Endothelial cell of umbilical vein (primary cell): ENCODE results near the gene CSRP1.

Experiments
- EZH2 ChIP-seq: IDR thresholded peaks from 2 replicates; pipeline ENCODE4 v1.6.1; 2012; ENCODE audit warnings: borderline replicate concordance, low read depth, mild to moderate bottlenecking, moderate library complexity, low read length, inconsistent platforms; ENCODE audit not compliant: severe bottlenecking
- FOS ChIP-seq: IDR thresholded peaks from 2 replicates; pipeline ENCODE4 v1.6.1; 2011; ENCODE audit warnings: mild to moderate bottlenecking, low read length, moderate library complexity, borderline replicate concordance; ENCODE audit not compliant: insufficient read depth
- MYC ChIP-seq: IDR thresholded peaks from one replicate; pipeline ENCODE4 v1.6.1; 2011; ENCODE audit warnings: mild to moderate bottlenecking, low read depth, low read length
- POLR2A ChIP-seq: IDR thresholded peaks from 2 replicates; pipeline ENCODE4 v1.6.1; 2012; ENCODE audit warnings: low read depth, mild to moderate bottlenecking, control low read depth, low read length
- POLR2AphosphoS5 ChIP-seq: IDR thresholded peaks from 2 replicates; pipeline ENCODE4 v1.6.1; 2012; ENCODE audit warnings: low read depth, mild to moderate bottlenecking, control low read depth, low read length, moderate library complexity; ENCODE audit not compliant: insufficient read depth
- TF ChIP-seq, protein P1 (sequence below), 2 donors: IDR thresholded peaks; 1 replicate in 1 of 2; 2 replicates in 1 of 2; pipeline ENCODE4 v1.5.1; 2011; ENCODE audit warnings: low read length in 2 of 2, mild to moderate bottlenecking in 2 of 2, moderate library complexity in 2 of 2, control low read depth in 1 of 2, inconsistent platforms in 1 of 2, low read depth in 1 of 2; ENCODE audit not compliant: insufficient read depth in 1 of 2; ENCODE audit errors: extremely low read depth in 1 of 2

DNA sequence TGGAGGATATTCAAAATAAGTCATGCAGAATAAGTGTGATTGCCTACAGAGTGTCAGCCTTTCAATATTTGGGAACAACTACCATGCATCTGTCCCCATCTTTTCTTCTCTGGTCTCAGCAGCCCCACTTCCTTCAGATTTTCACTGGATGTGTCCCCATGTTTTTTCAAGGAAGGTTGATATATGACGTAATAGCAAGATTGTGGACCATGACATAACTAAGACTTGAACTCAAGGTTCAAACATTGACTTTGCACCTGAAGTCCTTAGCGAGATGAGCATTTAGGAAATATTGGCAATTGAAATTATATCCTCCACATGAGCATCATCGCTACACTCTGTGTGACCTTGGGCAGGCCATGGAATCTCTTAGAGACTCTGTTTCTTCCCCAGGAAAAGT is 37.8 kb upstream of the CSRP1 start:
- TF ChIP-seq, protein P1, sequence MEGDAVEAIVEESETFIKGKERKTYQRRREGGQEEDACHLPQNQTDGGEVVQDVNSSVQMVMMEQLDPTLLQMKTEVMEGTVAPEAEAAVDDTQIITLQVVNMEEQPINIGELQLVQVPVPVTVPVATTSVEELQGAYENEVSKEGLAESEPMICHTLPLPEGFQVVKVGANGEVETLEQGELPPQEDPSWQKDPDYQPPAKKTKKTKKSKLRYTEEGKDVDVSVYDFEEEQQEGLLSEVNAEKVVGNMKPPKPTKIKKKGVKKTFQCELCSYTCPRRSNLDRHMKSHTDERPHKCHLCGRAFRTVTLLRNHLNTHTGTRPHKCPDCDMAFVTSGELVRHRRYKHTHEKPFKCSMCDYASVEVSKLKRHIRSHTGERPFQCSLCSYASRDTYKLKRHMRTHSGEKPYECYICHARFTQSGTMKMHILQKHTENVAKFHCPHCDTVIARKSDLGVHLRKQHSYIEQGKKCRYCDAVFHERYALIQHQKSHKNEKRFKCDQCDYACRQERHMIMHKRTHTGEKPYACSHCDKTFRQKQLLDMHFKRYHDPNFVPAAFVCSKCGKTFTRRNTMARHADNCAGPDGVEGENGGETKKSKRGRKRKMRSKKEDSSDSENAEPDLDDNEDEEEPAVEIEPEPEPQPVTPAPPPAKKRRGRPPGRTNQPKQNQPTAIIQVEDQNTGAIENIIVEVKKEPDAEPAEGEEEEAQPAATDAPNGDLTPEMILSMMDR (IDR thresholded peaks at IDR 0.05; ENCODE audit: extremely low read depth in 1 of 2, insufficient read depth in 1 of 2, low read depth in 1 of 2, low read length in 2 of 2), result no peak
- TF ChIP-seq FOS (no peak), EZH2 (no peak), POLR2A (no peak), POLR2AphosphoS5 (no peak), MYC (no peak)
